Measurements from ENCODE around the gene CRB2. TPM values are rescaled to one million over a fixed set of nuclear protein-coding genes. Genes with fewer than 3 reads are reported as not detected.

The CRB2 gene
- total RNA-seq, 2 experiments from 2014 or later: not detected

DNA sequence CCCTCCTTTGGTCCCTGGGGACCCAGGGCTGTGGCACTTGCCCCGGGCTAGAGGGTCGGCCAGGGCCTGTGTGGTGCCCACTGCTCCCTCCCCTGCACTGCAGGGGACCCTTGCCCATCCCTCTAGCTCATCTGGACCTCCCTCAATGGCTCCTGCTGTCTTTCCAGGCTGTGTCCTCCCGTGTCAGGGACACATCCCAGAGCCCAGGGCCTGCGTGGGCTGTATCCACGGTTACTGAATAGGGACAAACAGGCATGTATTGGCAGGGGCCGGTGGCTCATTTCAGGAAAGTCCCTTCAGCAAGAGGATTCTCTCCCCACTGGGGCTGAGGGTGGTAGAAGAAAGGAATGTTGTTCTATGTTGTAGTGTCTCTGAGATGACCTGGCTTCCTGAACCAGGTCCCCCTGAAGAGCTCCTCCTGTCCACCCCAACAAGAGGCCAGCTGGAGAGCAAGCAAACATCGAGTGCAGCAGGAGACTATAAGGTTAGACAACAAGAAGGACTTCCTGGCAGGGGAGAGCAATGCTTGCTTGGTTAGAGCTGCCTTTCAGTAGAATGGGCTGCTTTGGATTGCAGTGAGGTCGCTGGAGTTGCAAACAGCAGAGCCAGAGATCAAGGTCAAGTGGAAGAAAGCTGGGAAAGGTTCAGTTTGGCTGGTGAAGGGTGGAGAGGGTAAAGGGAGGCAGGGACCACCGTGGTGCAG, 1.0 kb upstream of the CRB2 start:
- DNase-seq (no peak), ATAC-seq (ENCODE audit: poor library complexity) (no peak)
- H3K4me1 Mint-ChIP-seq (ENCODE audit: low read depth): peaks cover 20% of the 10 kb centered on the region
- intact Hi-C loops (cut with DNase I, micrococcal nuclease): loop anchor here (1.0 to 10.0 kb wide), 6 partner anchors 30 to 893 kb away; no protein-coding TSS in a partner anchor
- no peak overlapping the region for H3K27ac Mint-ChIP-seq
- no peaks in the 10 kb centered on the region for H3K36me3 Mint-ChIP-seq (ENCODE audit: low read depth)
- no peaks in the 10 kb centered on the region for H3K27me3 Mint-ChIP-seq
- ChIA-PET POLR2A (no interaction called here), CTCF (interaction anchor here (0.6 kb wide), 2 partner anchors 12 to 547 kb away, joined by 3 to 4 read pairs; no protein-coding TSS in a partner anchor)
- H3K27me3 ChIP-seq (ENCODE audit: control insufficient read depth in 1 of 2, insufficient read depth in 2 of 2, low read length in 2 of 2): no peaks in the 10 kb centered on the region
- peaks cover 25% of the 10 kb centered on the region for H3K4me1 ChIP-seq (ENCODE audit: insufficient read depth, low read length)
- no peaks in the 10 kb centered on the region for H3K9me3 ChIP-seq (ENCODE audit: control insufficient read depth in 1 of 2, insufficient read depth in 1 of 2, low read length in 2 of 2)
- no peak overlapping the region for H3K4me3 ChIP-seq (ENCODE audit: low read length)
- no peaks in the 10 kb centered on the region for H3K36me3 ChIP-seq (ENCODE audit: insufficient read depth, low read length)
- no peaks in the 10 kb centered on the region for H3K9me3 Mint-ChIP-seq
- TF ChIP-seq, protein P1, sequence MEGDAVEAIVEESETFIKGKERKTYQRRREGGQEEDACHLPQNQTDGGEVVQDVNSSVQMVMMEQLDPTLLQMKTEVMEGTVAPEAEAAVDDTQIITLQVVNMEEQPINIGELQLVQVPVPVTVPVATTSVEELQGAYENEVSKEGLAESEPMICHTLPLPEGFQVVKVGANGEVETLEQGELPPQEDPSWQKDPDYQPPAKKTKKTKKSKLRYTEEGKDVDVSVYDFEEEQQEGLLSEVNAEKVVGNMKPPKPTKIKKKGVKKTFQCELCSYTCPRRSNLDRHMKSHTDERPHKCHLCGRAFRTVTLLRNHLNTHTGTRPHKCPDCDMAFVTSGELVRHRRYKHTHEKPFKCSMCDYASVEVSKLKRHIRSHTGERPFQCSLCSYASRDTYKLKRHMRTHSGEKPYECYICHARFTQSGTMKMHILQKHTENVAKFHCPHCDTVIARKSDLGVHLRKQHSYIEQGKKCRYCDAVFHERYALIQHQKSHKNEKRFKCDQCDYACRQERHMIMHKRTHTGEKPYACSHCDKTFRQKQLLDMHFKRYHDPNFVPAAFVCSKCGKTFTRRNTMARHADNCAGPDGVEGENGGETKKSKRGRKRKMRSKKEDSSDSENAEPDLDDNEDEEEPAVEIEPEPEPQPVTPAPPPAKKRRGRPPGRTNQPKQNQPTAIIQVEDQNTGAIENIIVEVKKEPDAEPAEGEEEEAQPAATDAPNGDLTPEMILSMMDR (IDR thresholded peaks at IDR 0.05): no peak
- H3K4me3 Mint-ChIP-seq: no peak overlapping the region
- no peak overlapping the region for H3K27ac ChIP-seq (ENCODE audit: low read depth in 1 of 2, low read length in 2 of 2)

DNA sequence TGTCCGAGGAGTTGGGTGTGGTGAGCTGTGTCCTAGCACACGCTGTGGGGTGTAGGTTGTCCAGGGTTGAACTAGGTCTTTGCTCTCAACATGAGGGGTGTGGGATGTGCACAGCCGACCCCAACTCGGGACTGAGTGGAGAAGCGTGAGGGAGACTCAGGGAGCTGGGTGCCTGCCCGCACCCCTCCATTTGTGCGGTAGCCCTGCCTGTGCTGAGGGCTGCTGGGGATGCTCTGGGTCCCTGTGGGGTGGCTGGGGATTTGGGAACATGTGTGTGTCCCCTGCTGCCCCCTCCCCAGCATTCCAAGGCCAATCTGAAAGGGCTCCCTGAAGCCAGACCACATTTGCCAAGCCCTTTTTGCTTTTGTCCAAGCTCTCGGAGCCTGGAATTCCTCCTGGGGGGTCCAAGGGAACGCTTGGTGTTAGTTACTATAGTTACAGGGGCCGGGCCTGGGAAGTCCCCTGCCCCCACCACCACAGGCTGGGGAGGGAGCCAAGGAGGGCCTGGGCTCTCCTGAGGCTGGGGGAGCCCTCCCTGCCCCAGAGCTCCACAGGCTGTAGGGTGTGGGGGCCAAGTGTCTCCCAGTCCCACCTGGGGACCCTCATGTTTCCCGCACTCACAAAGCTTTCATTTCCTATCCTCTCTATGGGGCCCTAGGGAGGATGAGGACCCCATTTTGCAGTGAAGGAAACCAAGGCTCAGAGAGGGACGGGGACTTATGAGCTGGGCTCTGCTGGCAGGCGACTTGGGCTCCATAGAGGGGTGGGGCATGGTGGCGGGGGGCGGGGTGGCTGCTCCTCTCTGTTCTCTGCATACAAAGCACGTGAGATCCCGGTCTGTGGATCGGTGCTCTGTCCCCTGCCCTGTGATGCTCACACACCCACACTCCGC, 1.1 kb downstream of the CRB2 start:
- POLR2A ChIA-PET: no interaction called here
- H3K36me3 ChIP-seq (ENCODE audit: insufficient read depth, low read length): no peaks in the 10 kb centered on the region

DNA sequence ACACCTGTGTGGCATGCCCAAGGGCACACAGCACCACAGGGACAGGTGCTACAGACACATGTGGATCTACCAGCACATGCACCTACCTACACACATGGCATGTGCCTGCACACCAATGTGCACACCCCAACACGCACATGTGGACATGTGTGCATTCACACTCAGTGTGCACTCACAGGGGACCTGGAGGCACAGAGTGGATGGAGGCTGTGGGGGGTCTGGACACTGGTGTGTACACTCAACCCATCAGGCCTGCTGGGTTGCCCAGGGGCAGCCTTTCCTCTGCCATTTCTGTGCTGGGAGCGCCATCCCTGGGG, 1.7 kb downstream of the CRB2 start:
- Histone ChIP-seq H3K27ac (ENCODE audit: low read depth in 1 of 2, low read length in 2 of 2) (no peak overlapping the region), H3K27me3 (ENCODE audit: control insufficient read depth in 1 of 2, insufficient read depth in 2 of 2, low read length in 2 of 2) (no peaks in the 10 kb centered on the region), H3K36me3 (ENCODE audit: insufficient read depth, low read length) (no peaks in the 10 kb centered on the region), H3K4me3 (ENCODE audit: low read length) (no peak overlapping the region), H3K4me1 (ENCODE audit: insufficient read depth, low read length) (peaks cover 31% of the 10 kb centered on the region), H3K9me3 (ENCODE audit: control insufficient read depth in 1 of 2, insufficient read depth in 1 of 2, low read length in 2 of 2) (no peaks in the 10 kb centered on the region)
- Mint-ChIP-seq H3K9me3 (no peaks in the 10 kb centered on the region), H3K27ac (no peak overlapping the region), H3K4me3 (no peak overlapping the region), H3K36me3 (ENCODE audit: low read depth) (no peaks in the 10 kb centered on the region), H3K4me1 (ENCODE audit: low read depth) (peaks cover 22% of the 10 kb centered on the region), H3K27me3 (no peaks in the 10 kb centered on the region)
- DNase-seq: no peak
- CTCF ChIA-PET: no interaction called here
- POLR2A ChIA-PET: no interaction called here
- ATAC-seq (ENCODE audit: poor library complexity): no peak
- intact Hi-C loops (cut with DNase I, micrococcal nuclease): loop anchor here in 1 of 2 experiments (10.0 kb wide), 1 partner anchor 893 kb away; no protein-coding TSS in a partner anchor
- TF ChIP-seq, protein P1 (IDR thresholded peaks at IDR 0.05): no peak

More for the DNA sequence above, 1.1 kb downstream of the CRB2 start:
- Mint-ChIP-seq H3K4me1 (ENCODE audit: low read depth) (peaks cover 22% of the 10 kb centered on the region), H3K9me3 (no peaks in the 10 kb centered on the region), H3K36me3 (ENCODE audit: low read depth) (no peaks in the 10 kb centered on the region), H3K27me3 (no peaks in the 10 kb centered on the region), H3K4me3 (no peak overlapping the region), H3K27ac (no peak overlapping the region)
- Histone ChIP-seq H3K9me3 (ENCODE audit: control insufficient read depth in 1 of 2, insufficient read depth in 1 of 2, low read length in 2 of 2) (no peaks in the 10 kb centered on the region), H3K4me1 (ENCODE audit: insufficient read depth, low read length) (peaks cover 31% of the 10 kb centered on the region), H3K4me3 (ENCODE audit: low read length) (no peak overlapping the region), H3K27me3 (ENCODE audit: control insufficient read depth in 1 of 2, insufficient read depth in 2 of 2, low read length in 2 of 2) (no peaks in the 10 kb centered on the region), H3K27ac (ENCODE audit: low read depth in 1 of 2, low read length in 2 of 2) (no peak overlapping the region)
- ATAC-seq (ENCODE audit: poor library complexity) (no peak), DNase-seq (no peak)
- CTCF ChIA-PET: no interaction called here
- TF ChIP-seq, protein P1 (IDR thresholded peaks at IDR 0.05): no peak
- intact Hi-C loops (cut with DNase I, micrococcal nuclease): loop anchor here in 1 of 2 experiments (10.0 kb wide), 1 partner anchor 892 kb away; no protein-coding TSS in a partner anchor
